ENCODE measurements around the gene NOTCH2. TPM values are rescaled to one million over a fixed set of nuclear protein-coding genes. Genes with fewer than 3 reads are reported as not detected.
"Not testable (repeated sequence)": the region's sequence is repeated elsewhere in the genome, so short reads cannot be mapped to it uniquely, and the experiment has no call there.

Gene NOTCH2
- total RNA-seq, 1 experiment from 2014 or later = 53.7 TPM

DNA sequence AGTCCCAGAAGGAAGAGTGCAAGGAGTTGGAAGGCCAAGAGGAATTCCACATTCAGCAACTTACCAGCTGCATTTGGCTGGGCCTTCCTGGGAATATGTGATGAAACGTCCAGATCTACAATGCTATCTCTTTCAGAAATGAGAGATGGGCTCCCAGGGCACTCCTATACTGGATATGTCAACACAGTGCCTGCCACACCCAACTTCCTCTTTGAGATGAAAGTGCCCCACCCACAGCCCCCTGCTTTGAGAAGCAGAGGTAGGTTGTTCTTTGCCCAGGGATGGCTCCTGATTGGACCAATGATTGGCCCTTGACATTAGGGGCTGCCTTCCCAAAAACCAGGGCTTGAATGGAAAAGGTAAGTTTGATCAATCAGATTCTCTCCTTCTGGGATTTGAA, 31.1 kb upstream of the NOTCH2 start:
- H3K4me3 Mint-ChIP-seq, H3K4me1 Mint-ChIP-seq: not testable (repeated sequence)

DNA sequence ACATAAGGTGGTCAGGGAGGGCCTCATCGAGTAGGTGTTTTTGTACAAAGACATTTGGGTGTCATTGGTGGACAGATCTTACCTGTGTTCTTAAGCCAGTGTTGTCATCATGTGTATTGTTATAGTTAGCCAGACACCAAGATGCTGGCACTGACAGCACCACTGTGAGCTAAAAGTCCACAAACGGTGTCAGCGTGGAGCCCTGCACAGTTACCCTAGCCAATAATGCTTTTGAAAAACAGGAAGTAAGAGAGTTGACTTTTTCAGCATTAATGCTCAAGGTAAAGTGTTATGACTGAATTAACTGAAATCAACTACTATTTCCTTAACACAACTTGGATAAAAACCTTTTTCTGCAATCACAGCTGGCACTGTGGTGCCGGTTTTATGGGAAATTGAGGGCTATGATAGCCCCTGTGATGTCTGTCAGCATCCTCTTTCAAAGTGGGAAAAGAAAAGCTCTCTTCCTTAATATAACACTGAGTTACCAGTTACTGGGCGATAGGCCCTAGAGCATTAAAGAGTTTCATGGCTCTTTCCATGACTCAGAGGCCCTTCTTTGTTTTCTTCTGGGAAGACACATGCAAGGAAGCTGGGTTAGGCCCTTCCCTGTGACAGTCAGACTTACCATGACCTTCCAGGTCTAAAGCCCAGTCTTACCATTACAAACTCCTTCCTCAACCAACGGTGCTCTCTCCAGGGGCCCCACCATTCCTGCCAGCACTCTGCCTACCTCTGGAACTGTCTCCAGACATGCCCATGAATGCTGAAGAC, 29.7 kb upstream of the NOTCH2 start:
- no CpG with 5 or more reads among the region's 6 CpGs for WGBS (ENCODE audit: extremely low coverage, insufficient read length, low lambda C conversion rate)
- not testable (repeated sequence) for H3K36me3 Mint-ChIP-seq (ENCODE audit: insufficient read depth in 1 of 3, low read depth in 3 of 3)

More for the DNA sequence above, 31.1 kb upstream of the NOTCH2 start:
- H4K5ac ChIP-seq (ENCODE audit: insufficient read length, low read depth, low read length); H2BK120ac ChIP-seq (ENCODE audit: low read depth, low read length, poor library complexity, severe bottlenecking); H2AFZ ChIP-seq (ENCODE audit: low read length); H3K9me3 Mint-ChIP-seq; H3K79me1 ChIP-seq (ENCODE audit: insufficient read depth, low read depth, low read length, poor library complexity, severe bottlenecking); H4K20me1 ChIP-seq (ENCODE audit: control insufficient read depth, insufficient read depth, insufficient read length); H3T11ph ChIP-seq (ENCODE audit: low read length); H3K27ac ChIP-seq (ENCODE audit: insufficient read length, low read depth, low read length); H3K27ac Mint-ChIP-seq; H3K4me2 ChIP-seq (ENCODE audit: insufficient read depth, insufficient read length, low read length); H4K91ac ChIP-seq (ENCODE audit: insufficient read length, low read depth, low read length); H3K56ac ChIP-seq (ENCODE audit: insufficient read length, low read depth, low read length); H2BK15ac ChIP-seq (ENCODE audit: low read depth, low read length); H3K18ac ChIP-seq (ENCODE audit: insufficient read length, low read depth, low read length); H2BK20ac ChIP-seq (ENCODE audit: low read depth, low read length, poor library complexity, severe bottlenecking); H3K27me3 Mint-ChIP-seq (ENCODE audit: low read depth); H4K8ac ChIP-seq (replicated peaks; ENCODE audit: insufficient read length, low read depth, low read length); H3K4me1 ChIP-seq (ENCODE audit: insufficient read depth, low read length); DNase-seq; H3K79me2 ChIP-seq (ENCODE audit: insufficient read depth, low read length); H2BK12ac ChIP-seq (ENCODE audit: insufficient read length, low read depth, low read length); H3K9ac ChIP-seq (ENCODE audit: extremely low read depth, insufficient read length, low read length); H3K9me3 ChIP-seq (ENCODE audit: control insufficient read depth, low read depth, low read length); H3K23me2 ChIP-seq (ENCODE audit: insufficient read length, low read depth, low read length, poor library complexity, severe bottlenecking); H2BK5ac ChIP-seq (ENCODE audit: insufficient read length, low read length); H2AK5ac ChIP-seq (ENCODE audit: insufficient read length, low read length); H3K36me3 Mint-ChIP-seq (ENCODE audit: insufficient read depth in 1 of 3, low read depth in 3 of 3); H3K4ac ChIP-seq (ENCODE audit: low read depth, low read length); H3K14ac ChIP-seq (ENCODE audit: insufficient read depth, low read length); H3K23ac ChIP-seq (ENCODE audit: insufficient read length, low read depth, low read length); H3K27me3 ChIP-seq (ENCODE audit: insufficient read depth, low read length): not testable (repeated sequence)
- WGBS (ENCODE audit: extremely low coverage, insufficient read length, low lambda C conversion rate) = no CpG with 5 or more reads among the region's 1 CpG

More for the DNA sequence above, 29.7 kb upstream of the NOTCH2 start:
- not testable (repeated sequence) for H3K27me3 ChIP-seq (ENCODE audit: insufficient read depth, low read length); H2AK5ac ChIP-seq (ENCODE audit: insufficient read length, low read length); H3K4me2 ChIP-seq (ENCODE audit: insufficient read depth, insufficient read length, low read length); H2BK5ac ChIP-seq (ENCODE audit: insufficient read length, low read length); H3K4me3 Mint-ChIP-seq; H4K20me1 ChIP-seq (ENCODE audit: control insufficient read depth, insufficient read depth, insufficient read length); H3K27ac Mint-ChIP-seq; H3T11ph ChIP-seq (ENCODE audit: low read length); H3K18ac ChIP-seq (ENCODE audit: insufficient read length, low read depth, low read length); H3K4ac ChIP-seq (ENCODE audit: low read depth, low read length); H2BK20ac ChIP-seq (ENCODE audit: low read depth, low read length, poor library complexity, severe bottlenecking); H3K9me3 Mint-ChIP-seq; H3K27ac ChIP-seq (ENCODE audit: insufficient read length, low read depth, low read length); H3K14ac ChIP-seq (ENCODE audit: insufficient read depth, low read length); H3K4me1 ChIP-seq (ENCODE audit: insufficient read depth, low read length); H3K27me3 Mint-ChIP-seq (ENCODE audit: low read depth); H3K56ac ChIP-seq (ENCODE audit: insufficient read length, low read depth, low read length); H3K4me1 Mint-ChIP-seq; H2BK12ac ChIP-seq (ENCODE audit: insufficient read length, low read depth, low read length); DNase-seq; H3K79me2 ChIP-seq (ENCODE audit: insufficient read depth, low read length); H4K5ac ChIP-seq (ENCODE audit: insufficient read length, low read depth, low read length); H3K9me3 ChIP-seq (ENCODE audit: control insufficient read depth, low read depth, low read length); H3K79me1 ChIP-seq (ENCODE audit: insufficient read depth, low read depth, low read length, poor library complexity, severe bottlenecking); H4K91ac ChIP-seq (ENCODE audit: insufficient read length, low read depth, low read length); H2BK120ac ChIP-seq (ENCODE audit: low read depth, low read length, poor library complexity, severe bottlenecking); H3K23ac ChIP-seq (ENCODE audit: insufficient read length, low read depth, low read length); H4K8ac ChIP-seq (replicated peaks; ENCODE audit: insufficient read length, low read depth, low read length); H2BK15ac ChIP-seq (ENCODE audit: low read depth, low read length); H3K9ac ChIP-seq (ENCODE audit: extremely low read depth, insufficient read length, low read length); H3K23me2 ChIP-seq (ENCODE audit: insufficient read length, low read depth, low read length, poor library complexity, severe bottlenecking); H2AFZ ChIP-seq (ENCODE audit: low read length)
